Activated CD4-positive, alpha-beta T cell treated with anti-CD3 and anti-CD28 coated beads, Interleukin-10, Interleukin-2, amounts not matched to agents 100 ng/mL and 50 ng/mL, durations not matched to agents 16 hours and 8 hours (primary cell): ENCODE measurements around the gene TSPAN5.
A peak's percentile ranks its signal among the peaks of the same experiment; 100 is the strongest.
"Not testable (repeated sequence)": the region's sequence is repeated elsewhere in the genome, so short reads cannot be mapped to it uniquely, and the experiment has no call there.

Experiments used
- DNase-seq: peaks from one replicate; pipeline ENCODE4 v3.0.0-alpha.2; 2020

Gene TSPAN5

GRCh38 chr4:98484031-98484430 lies 174.4 kb downstream of the TSPAN5 start:
- no peak for DNase-seq

- DNase-seq = peak; percentile 88
These were observed 175.3 kb downstream of the TSPAN5 start for GRCh38 chr4:98482847-98483806.

GRCh38 chr4:98482503-98482846 lies 175.9 kb downstream of the TSPAN5 start:
- DNase-seq = no peak

- DNase-seq = no peak
These were observed 177.2 kb downstream of the TSPAN5 start for GRCh38 chr4:98481167-98481566.

- no peak for DNase-seq
These were observed 177.9 kb downstream of the TSPAN5 start for GRCh38 chr4:98480535-98480934.

GRCh38 chr4:98479590-98479989 lies 178.8 kb downstream of the TSPAN5 start:
- DNase-seq = peak; percentile 84

- no peak for DNase-seq
These were observed 181.5 kb downstream of the TSPAN5 start for GRCh38 chr4:98476891-98477290.

- DNase-seq = peak; percentile 50
These were observed 184.0 kb downstream of the TSPAN5 start for GRCh38 chr4:98474408-98474844.

- peak; percentile 51 for DNase-seq
These were observed 185.4 kb downstream of the TSPAN5 start for GRCh38 chr4:98473046-98473445.

GRCh38 chr4:98470831-98471230 lies 187.6 kb downstream of the TSPAN5 start:
- no peak for DNase-seq

GRCh38 chr4:98470366-98470765 lies 188.0 kb downstream of the TSPAN5 start:
- DNase-seq = no peak

- DNase-seq = no peak
These were observed 188.6 kb downstream of the TSPAN5 start for GRCh38 chr4:98469771-98470170.

GRCh38 chr4:98468709-98469108 lies 189.7 kb downstream of the TSPAN5 start:
- DNase-seq = no peak

- peak; percentile 88 for DNase-seq
These were observed 190.8 kb downstream of the TSPAN5 start for GRCh38 chr4:98467627-98468072.

GRCh38 chr4:98466868-98467599 lies 191.4 kb downstream of the TSPAN5 start:
- no peak for DNase-seq

- no peak for DNase-seq
These were observed 195.9 kb downstream of the TSPAN5 start for GRCh38 chr4:98462487-98462886.

- not testable (repeated sequence) for DNase-seq
These were observed 197.1 kb downstream of the TSPAN5 start for GRCh38 chr4:98461121-98461865.

- not testable (repeated sequence) for DNase-seq
These were observed 201.0 kb downstream of the TSPAN5 start for GRCh38 chr4:98457422-98457821.

- DNase-seq = no peak
These were observed 206.3 kb downstream of the TSPAN5 start for GRCh38 chr4:98452091-98452490.

GRCh38 chr4:98448908-98449307 lies 209.5 kb downstream of the TSPAN5 start:
- peak; percentile 53 for DNase-seq

GRCh38 chr4:98447648-98448047 lies 210.8 kb downstream of the TSPAN5 start:
- DNase-seq = peak; percentile 29

GRCh38 chr4:98446499-98447375 lies 211.7 kb downstream of the TSPAN5 start:
- peak; percentile 83 for DNase-seq
